ENCODE measurements around the gene EN2.

Gene EN2

DNA sequence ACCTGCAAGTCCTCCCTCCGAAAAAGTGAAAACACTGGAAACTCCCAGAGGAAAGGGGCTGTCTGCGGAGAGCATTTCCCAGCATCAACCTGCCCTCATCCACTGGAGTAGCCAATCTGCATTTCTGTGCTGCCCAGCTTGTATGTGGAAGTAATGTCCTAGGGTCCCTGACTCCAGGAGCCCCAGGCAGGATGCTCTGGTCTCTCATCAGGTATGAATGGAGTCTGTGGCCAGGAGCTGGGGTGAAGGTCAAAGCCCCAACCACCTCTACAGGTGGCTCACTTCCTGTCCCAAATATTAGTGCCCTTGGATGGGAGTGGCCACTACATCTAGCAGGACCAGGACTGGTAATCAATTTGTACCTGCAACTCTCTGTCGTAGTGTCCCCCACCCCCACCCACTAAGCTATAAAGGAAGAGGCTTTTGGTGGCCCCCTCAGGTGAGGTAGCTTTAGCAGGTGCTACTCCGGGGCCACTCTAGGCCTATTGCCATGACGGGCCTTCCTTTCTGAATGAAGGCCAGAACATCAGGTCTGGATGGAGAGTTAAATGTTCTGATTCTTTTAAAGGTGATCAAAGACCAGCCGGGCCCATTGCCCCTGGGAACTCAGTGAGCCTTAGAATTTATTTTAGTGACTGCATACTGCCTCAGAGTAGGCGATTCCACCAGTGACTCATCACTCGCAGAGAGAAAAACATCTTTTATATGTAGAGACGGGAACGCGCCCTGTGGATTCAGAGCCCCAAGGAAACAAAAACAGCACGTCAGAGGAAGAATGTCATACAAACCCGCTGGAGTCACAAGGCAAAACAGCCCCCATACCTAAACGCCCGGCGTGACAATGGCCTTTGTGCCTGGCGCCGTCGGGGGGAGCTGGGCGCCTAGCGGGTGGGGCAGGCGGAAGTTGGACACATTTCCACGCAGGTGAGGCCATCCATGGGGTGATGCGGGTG lies 13.0 kb downstream of the EN2 start:
- Histone ChIP-seq H3K4me3 (replicated peaks; ENCODE audit: insufficient read depth, low read length) (no peak overlapping the region), H3K27me3 (ENCODE audit: insufficient read depth, poor library complexity, severe bottlenecking) (peaks cover 71% of the 10 kb centered on the region), H3K27ac (replicated peaks) (no peak overlapping the region)
- no peak for DNase-seq (ENCODE audit: low read depth in 1 of 2, low spot score in 1 of 2)
- TF ChIP-seq, protein P1, sequence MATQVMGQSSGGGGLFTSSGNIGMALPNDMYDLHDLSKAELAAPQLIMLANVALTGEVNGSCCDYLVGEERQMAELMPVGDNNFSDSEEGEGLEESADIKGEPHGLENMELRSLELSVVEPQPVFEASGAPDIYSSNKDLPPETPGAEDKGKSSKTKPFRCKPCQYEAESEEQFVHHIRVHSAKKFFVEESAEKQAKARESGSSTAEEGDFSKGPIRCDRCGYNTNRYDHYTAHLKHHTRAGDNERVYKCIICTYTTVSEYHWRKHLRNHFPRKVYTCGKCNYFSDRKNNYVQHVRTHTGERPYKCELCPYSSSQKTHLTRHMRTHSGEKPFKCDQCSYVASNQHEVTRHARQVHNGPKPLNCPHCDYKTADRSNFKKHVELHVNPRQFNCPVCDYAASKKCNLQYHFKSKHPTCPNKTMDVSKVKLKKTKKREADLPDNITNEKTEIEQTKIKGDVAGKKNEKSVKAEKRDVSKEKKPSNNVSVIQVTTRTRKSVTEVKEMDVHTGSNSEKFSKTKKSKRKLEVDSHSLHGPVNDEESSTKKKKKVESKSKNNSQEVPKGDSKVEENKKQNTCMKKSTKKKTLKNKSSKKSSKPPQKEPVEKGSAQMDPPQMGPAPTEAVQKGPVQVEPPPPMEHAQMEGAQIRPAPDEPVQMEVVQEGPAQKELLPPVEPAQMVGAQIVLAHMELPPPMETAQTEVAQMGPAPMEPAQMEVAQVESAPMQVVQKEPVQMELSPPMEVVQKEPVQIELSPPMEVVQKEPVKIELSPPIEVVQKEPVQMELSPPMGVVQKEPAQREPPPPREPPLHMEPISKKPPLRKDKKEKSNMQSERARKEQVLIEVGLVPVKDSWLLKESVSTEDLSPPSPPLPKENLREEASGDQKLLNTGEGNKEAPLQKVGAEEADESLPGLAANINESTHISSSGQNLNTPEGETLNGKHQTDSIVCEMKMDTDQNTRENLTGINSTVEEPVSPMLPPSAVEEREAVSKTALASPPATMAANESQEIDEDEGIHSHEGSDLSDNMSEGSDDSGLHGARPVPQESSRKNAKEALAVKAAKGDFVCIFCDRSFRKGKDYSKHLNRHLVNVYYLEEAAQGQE (IDR thresholded peaks at IDR 0.05; ENCODE audit: insufficient replicate concordance, low read depth): no peak
- TF ChIP-seq GABPA (IDR thresholded peaks at IDR 0.05; ENCODE audit: low read depth): no peak
- TF ChIP-seq POLR2AphosphoS5 (IDR thresholded peaks at IDR 0.05; ENCODE audit: low read depth): no peak
- TF ChIP-seq, protein P2, sequence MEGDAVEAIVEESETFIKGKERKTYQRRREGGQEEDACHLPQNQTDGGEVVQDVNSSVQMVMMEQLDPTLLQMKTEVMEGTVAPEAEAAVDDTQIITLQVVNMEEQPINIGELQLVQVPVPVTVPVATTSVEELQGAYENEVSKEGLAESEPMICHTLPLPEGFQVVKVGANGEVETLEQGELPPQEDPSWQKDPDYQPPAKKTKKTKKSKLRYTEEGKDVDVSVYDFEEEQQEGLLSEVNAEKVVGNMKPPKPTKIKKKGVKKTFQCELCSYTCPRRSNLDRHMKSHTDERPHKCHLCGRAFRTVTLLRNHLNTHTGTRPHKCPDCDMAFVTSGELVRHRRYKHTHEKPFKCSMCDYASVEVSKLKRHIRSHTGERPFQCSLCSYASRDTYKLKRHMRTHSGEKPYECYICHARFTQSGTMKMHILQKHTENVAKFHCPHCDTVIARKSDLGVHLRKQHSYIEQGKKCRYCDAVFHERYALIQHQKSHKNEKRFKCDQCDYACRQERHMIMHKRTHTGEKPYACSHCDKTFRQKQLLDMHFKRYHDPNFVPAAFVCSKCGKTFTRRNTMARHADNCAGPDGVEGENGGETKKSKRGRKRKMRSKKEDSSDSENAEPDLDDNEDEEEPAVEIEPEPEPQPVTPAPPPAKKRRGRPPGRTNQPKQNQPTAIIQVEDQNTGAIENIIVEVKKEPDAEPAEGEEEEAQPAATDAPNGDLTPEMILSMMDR (IDR thresholded peaks at IDR 0.05; ENCODE audit: insufficient read depth, low read length): no peak
- no peak for TF ChIP-seq SPI1 (IDR thresholded peaks at IDR 0.05; ENCODE audit: borderline replicate concordance, low read depth)

DNA sequence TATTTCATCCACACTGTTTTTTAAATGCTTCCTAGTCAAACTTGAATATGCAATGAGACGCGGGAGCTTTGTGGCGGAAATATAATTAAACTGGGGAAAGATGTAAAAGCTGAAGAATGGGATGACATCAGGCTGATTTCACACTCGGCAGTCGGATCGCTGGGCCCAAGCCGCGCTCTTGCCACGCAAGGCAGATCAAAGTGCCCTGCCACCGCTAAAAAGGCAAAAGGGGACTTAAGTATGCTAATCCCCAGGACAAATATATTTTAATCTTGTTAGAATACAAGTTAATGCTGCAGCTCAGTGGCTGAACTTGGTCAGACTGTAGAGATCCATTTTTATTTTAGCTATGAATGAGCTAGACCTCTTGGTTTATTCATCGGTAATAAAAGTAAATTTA lies 13.8 kb downstream of the EN2 start:
- no peak for DNase-seq (ENCODE audit: low read depth in 1 of 2, low spot score in 1 of 2)
- Histone ChIP-seq H3K27ac (replicated peaks) (no peak overlapping the region), H3K4me3 (replicated peaks; ENCODE audit: insufficient read depth, low read length) (no peak overlapping the region), H3K27me3 (ENCODE audit: insufficient read depth, poor library complexity, severe bottlenecking) (peaks cover 63% of the 10 kb centered on the region)
- TF ChIP-seq SPI1 (IDR thresholded peaks at IDR 0.05; ENCODE audit: borderline replicate concordance, low read depth): no peak

DNA sequence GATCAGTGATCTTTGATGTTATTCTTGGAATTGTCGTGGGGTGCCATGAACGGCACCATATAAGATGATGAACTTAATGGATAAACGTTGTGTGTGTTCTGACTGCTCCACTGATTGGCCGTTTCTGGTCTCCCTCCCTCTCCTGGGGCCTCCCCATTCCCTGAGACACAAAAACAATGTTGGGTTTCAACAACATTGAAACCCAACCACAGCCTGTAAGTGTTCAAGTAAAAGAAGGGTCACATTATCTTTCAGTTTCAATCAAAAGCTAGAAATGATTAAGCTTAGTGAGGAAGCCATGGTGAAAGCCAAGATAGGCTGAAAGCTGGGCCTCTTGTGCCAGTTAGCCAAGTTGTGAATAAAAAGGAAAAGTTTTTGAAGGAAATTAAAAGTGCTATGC lies 19.5 kb downstream of the EN2 start:
- no peak overlapping the region for H3K4me3 ChIP-seq (replicated peaks; ENCODE audit: insufficient read depth, low read length)
- no peak for DNase-seq (ENCODE audit: low read depth in 1 of 2, low spot score in 1 of 2)
- H3K27me3 ChIP-seq (ENCODE audit: insufficient read depth, poor library complexity, severe bottlenecking): peaks cover 29% of the 10 kb centered on the region
- H3K27ac ChIP-seq (replicated peaks): no peak overlapping the region
- TF ChIP-seq GABPA (IDR thresholded peaks at IDR 0.05; ENCODE audit: low read depth): no peak
- TF ChIP-seq, protein P1 (IDR thresholded peaks at IDR 0.05; ENCODE audit: insufficient replicate concordance, low read depth): no peak
- TF ChIP-seq SPI1 (IDR thresholded peaks at IDR 0.05; ENCODE audit: borderline replicate concordance, low read depth): no peak
- TF ChIP-seq, protein P2 (IDR thresholded peaks at IDR 0.05; ENCODE audit: insufficient read depth, low read length): no peak
- no peak for TF ChIP-seq POLR2AphosphoS5 (IDR thresholded peaks at IDR 0.05; ENCODE audit: low read depth)

DNA sequence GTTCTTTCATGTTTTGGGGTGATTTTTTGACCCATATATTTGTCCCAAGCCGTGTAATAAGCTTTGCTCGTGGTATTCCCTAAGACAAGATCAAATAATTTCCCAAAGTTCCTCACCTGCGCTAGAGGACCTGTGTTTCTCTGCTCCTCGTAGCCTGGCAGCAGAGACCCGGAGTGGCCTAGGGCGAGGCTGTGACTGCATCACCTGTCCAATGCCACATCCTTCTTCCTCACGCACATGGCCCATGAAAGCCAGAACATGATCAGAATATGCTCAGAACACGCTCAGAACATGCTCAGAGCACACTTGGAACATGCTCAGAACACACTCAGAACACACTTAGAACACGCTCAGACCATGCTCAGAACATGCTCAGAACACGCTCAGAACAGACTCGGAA lies 23.8 kb downstream of the EN2 start:
- no peak for DNase-seq (ENCODE audit: low read depth in 1 of 2, low spot score in 1 of 2)
- H3K27ac ChIP-seq (replicated peaks): no peak overlapping the region
- no peak overlapping the region for H3K4me3 ChIP-seq (replicated peaks; ENCODE audit: insufficient read depth, low read length)
- TF ChIP-seq, protein P1 (IDR thresholded peaks at IDR 0.05; ENCODE audit: insufficient replicate concordance, low read depth): no peak
- no peak for TF ChIP-seq SPI1 (IDR thresholded peaks at IDR 0.05; ENCODE audit: borderline replicate concordance, low read depth)
- TF ChIP-seq, protein P2 (IDR thresholded peaks at IDR 0.05; ENCODE audit: insufficient read depth, low read length): no peak
- TF ChIP-seq POLR2AphosphoS5 (IDR thresholded peaks at IDR 0.05; ENCODE audit: low read depth): no peak
- no peak for TF ChIP-seq GABPA (IDR thresholded peaks at IDR 0.05; ENCODE audit: low read depth)
- peaks cover 16% of the 10 kb centered on the region for H3K27me3 ChIP-seq (ENCODE audit: insufficient read depth, poor library complexity, severe bottlenecking)
